ENCODE data around the gene CCDC141. TPM values are rescaled to one million over a fixed set of nuclear protein-coding genes. Genes with fewer than 3 reads are reported as not detected.
"Not testable (repeated sequence)": the region's sequence is repeated elsewhere in the genome, so short reads cannot be mapped to it uniquely, and the experiment has no call there.

CCDC141 gene
- polyA plus RNA-seq, 1 donor: 0.30 TPM

- DNase-seq: no peak
Observed at GRCh38 chr2:179044500-179044899, 5.4 kb downstream of the CCDC141 start.

- no peak for DNase-seq
Observed at GRCh38 chr2:179037807-179038206, 12.1 kb downstream of the CCDC141 start.

- no peak for DNase-seq
Observed at GRCh38 chr2:179036353-179036905, 13.5 kb downstream of the CCDC141 start.

- no peak for DNase-seq
Observed at GRCh38 chr2:179031731-179032408, 18.1 kb downstream of the CCDC141 start.

- no peak for DNase-seq
Observed at GRCh38 chr2:179024445-179024844, 25.5 kb downstream of the CCDC141 start.

- DNase-seq: no peak
Observed at GRCh38 chr2:179022685-179023084, 27.3 kb downstream of the CCDC141 start.

GRCh38 chr2:179021258-179021657 lies 28.7 kb downstream of the CCDC141 start:
- DNase-seq: no peak

GRCh38 chr2:179020156-179020750 lies 29.7 kb downstream of the CCDC141 start:
- no peak for DNase-seq

GRCh38 chr2:179019260-179019659 lies 30.7 kb downstream of the CCDC141 start:
- no peak for DNase-seq

- DNase-seq: no peak
Observed at GRCh38 chr2:179017773-179018357, 32.1 kb downstream of the CCDC141 start.

- DNase-seq: not testable (repeated sequence)
Observed at GRCh38 chr2:179014189-179014588, 35.7 kb downstream of the CCDC141 start.

GRCh38 chr2:179005976-179006375 lies 44.0 kb downstream of the CCDC141 start:
- no peak for DNase-seq

- no peak for DNase-seq
Observed at GRCh38 chr2:178999476-178999875, 50.5 kb downstream of the CCDC141 start.

- DNase-seq: no peak
Observed at GRCh38 chr2:178998539-178998938, 51.4 kb downstream of the CCDC141 start.

- DNase-seq: no peak
Observed at GRCh38 chr2:178997477-178997876, 52.5 kb downstream of the CCDC141 start.

- DNase-seq: no peak
Observed at GRCh38 chr2:178997067-178997466, 52.9 kb downstream of the CCDC141 start.

- no peak for DNase-seq
Observed at GRCh38 chr2:178994264-178994663, 55.7 kb downstream of the CCDC141 start.

GRCh38 chr2:178993788-178994187 lies 56.1 kb downstream of the CCDC141 start:
- DNase-seq: no peak

GRCh38 chr2:178992719-178993118 lies 57.2 kb downstream of the CCDC141 start:
- DNase-seq: not testable (repeated sequence)

GRCh38 chr2:178990533-178991241 lies 59.2 kb downstream of the CCDC141 start:
- no peak for DNase-seq

- not testable (repeated sequence) for DNase-seq
Observed at GRCh38 chr2:178989424-178989823, 60.5 kb downstream of the CCDC141 start.

- not testable (repeated sequence) for DNase-seq
Observed at GRCh38 chr2:178982652-178983051, 67.3 kb downstream of the CCDC141 start.

- DNase-seq: no peak
Observed at GRCh38 chr2:178980815-178981214, 69.1 kb downstream of the CCDC141 start.

Measured in left kidney (tissue), 2 donors.